ENCODE data around the gene GOPC.

GOPC gene

DNA sequence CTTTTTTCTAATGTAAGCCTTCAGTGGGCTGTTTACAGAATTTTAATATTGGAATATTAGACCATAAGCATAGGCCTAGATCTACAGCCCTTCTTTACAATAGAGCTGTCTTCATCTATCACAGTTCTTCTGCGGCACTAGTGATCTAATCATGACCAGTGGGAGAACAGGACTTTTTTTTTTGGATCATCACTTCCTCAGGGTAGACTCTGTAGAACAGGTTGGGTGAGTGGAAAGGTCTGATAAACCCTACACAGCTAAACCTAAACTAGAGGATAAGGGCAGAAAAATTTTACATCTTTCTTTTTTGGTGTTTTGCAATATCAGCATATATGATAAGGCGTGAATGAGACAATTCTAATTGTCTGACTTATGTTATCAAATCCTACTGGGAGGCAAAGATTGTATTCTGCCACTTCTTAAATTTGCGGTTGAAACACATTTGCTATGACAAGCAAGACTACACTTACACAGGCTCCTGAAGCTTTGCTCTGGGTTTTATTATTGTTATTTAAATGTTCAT, 52.2 kb downstream of the GOPC start:
- DNase-seq (ENCODE audit: low spot score) (no peak), FAIRE-seq (no peak)

DNA sequence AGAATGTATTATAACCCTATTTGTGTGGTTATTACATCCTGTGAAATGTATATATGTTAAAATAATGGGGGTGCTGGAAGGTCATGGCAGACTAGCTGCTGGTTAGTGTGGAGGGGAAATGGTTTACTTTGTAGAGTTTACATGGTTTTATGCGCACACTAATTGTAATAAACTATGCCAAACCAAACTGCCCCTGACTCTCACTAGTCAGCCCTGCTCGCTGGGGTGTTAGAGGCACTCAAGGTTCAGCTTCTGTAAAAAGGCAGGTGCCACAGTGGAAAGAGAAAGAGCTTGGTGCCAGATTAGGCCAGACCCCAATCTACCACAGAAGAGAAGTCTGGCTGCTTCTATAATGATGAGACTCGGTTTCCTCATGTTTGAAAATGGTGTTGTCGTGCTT, 52.7 kb downstream of the GOPC start:
- FAIRE-seq (no peak), DNase-seq (ENCODE audit: low spot score) (no peak)

DNA sequence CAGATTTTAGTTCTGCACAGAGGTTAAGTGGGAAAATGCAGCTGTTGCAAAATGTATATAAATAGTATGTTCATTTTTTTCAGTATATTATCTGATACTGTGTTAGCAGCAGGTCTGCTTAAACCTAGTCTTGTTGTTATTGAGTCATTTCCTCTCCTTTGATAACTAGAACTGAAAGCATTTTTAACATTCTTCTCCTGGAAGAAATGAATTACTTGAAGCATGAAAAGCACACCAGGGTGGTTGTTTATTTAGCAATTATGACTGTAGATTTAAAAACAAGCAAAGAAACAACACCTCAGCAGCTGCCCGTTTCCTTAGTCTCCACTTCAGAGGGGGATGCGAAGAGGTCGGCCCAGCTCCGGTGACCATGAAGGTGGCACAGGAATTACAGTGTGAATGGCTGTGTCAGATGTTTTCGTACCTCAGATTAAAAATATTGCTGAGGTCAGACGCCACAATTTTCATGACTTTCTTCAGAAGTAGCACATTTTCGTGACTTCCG, 53.5 kb downstream of the GOPC start:
- peak; percentile 32 for FAIRE-seq

DNA sequence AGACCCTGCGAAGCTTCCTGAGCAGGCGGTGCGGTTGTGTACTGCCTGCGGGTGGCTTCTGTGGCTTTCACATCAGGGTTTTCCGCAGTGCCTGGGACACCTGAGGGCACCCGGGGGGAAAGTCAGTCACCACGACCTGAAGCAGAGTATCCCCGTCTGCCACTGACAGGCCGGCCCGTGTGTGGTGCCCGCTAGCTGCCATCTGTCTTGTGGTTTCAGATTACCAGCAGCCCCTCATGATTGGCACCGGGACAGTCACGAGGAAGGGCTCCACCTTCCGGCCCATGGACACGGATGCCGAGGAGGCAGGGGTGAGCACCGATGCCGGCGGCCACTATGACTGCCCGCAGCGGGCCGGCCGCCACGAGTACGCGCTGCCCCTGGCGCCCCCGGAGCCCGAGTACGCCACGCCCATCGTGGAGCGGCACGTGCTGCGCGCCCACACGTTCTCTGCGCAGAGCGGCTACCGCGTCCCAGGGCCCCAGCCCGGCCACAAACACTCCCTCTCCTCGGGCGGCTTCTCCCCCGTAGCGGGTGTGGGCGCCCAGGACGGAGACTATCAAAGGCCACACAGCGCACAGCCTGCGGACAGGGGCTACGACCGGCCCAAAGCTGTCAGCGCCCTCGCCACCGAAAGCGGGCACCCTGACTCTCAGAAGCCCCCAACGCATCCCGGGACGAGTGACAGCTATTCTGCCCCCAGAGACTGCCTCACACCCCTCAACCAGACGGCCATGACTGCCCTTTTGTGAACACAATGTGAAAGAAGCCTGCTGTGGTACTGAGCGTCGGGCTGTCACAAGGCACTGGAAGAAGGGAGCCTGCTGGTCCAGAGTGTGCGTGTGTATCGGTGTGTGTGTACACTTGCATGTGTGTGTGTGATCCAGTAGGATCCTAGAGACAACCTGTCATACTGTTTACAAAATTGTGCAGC, 54.4 kb downstream of the GOPC start:
- FAIRE-seq (no peak), DNase-seq (ENCODE audit: low spot score) (peak; percentile 29)

More for the DNA sequence above, 53.5 kb downstream of the GOPC start:
- DNase-seq (ENCODE audit: low spot score): peak; percentile 79

DNA sequence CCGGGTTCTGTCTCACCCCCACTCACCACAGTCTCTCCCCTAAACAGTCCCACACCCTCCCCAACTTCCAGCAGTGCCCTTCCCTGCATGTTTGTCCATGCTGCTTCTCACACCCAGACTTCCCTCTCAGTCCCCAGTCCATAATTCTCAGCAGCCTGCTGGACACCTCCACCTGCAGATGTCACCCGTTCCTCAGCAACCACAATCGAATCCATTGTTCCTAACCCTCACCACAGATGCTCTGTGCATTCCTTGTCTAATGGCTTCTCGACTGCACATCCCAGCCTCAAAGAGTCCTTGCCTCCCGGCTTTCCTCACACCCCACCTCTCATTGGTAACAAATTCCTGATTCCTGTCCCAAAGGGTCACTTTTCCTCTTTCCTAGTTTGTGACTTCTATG, 55.6 kb downstream of the GOPC start:
- FAIRE-seq (no peak), DNase-seq (ENCODE audit: low spot score) (no peak)

DNA sequence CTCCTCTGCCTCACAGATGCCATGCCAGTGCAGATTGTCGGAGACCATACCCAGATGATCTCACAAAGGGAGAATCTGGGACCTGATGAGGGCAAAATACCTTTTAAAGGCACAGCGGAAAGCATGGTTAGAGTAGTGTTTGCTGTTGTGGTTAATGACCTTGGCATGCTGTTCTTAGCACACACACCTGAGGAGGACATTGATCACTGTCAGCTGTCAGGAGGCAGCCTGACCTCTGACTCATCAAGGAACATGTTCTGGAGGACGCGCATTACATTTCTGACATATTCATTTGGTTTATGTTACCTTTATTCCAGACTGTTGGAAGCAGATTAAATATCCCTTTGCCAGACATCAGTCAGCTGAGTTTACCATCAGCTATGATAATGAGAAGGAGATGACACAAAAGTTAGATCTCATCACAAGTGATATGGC, 57.1 kb downstream of the GOPC start:
- peak; percentile 50 for DNase-seq (ENCODE audit: low spot score)
- FAIRE-seq: no peak

DNA sequence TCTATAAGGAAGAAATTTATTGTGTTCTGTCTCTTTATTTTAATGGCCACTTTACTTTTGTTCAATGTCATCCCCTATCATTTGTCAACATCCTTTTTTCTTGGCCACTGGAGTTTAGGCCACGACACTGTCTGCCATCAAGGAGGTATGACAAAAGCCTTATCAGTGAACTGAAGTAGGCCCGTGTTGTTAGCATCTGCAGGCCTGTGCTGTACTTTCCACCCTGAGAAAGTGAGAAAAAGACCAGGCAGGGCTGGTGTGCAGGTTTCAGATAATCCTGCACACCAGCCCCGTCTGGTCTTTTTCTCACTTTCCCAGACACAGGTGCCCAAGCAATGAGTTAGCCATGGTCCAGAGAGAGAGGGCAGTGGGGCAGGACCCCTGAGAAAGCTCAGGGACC, 57.6 kb downstream of the GOPC start:
- DNase-seq (ENCODE audit: low spot score) (no peak), FAIRE-seq (no peak)

DNA sequence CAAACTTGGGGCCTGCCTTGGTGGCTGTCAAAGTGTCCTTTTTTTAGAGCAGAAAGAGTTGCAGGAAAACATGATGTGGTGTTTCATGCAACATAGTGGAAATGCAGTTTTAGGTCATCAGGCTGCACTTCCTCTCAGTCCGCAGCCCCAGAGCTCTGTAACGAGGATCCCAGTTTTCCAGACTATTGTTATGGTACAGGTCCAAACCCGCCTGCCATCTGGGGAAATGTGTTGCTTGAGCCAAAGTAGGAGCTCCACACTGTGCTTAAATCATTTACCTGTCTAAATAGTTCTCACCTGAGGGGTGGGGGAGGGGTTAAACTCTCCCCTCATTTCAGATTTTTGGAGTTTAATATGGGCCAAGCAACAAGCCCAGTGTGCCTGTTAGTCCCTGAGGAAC, 59.8 kb downstream of the GOPC start:
- FAIRE-seq: no peak
- no peak for DNase-seq (ENCODE audit: low spot score)

DNA sequence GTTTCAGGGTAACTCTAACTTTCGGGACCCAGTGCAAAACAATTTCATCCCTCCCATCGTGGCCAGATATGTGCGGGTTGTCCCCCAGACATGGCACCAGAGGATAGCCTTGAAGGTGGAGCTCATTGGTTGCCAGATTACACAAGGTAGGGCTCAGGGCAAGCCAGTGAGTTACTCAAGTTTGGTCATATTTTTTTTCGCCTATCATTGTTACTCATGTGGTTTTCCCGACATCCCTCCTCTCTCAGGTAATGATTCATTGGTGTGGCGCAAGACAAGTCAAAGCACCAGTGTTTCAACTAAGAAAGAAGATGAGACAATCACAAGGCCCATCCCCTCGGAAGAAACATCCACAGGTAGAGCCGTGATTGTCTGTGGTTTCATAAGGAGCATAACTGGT, 61.6 kb downstream of the GOPC start:
- no peak for FAIRE-seq
- DNase-seq (ENCODE audit: low spot score): no peak

DNA sequence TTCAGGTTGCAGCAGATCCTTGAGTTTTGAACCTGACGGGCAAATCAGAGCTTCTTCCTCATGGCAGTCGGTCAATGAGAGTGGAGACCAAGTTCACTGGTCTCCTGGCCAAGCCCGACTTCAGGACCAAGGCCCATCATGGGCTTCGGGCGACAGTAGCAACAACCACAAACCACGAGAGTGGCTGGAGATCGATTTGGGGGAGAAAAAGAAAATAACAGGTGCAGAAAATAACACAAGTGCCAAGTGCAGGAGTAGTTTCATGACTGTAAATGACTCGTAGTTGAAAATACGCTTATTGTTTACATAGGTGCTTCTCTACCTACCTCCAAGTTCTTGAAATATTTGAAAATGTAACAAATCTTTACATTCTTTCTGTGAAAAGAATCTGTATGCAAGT, 63.7 kb downstream of the GOPC start:
- no peak for FAIRE-seq
- DNase-seq (ENCODE audit: low spot score): no peak

DNA sequence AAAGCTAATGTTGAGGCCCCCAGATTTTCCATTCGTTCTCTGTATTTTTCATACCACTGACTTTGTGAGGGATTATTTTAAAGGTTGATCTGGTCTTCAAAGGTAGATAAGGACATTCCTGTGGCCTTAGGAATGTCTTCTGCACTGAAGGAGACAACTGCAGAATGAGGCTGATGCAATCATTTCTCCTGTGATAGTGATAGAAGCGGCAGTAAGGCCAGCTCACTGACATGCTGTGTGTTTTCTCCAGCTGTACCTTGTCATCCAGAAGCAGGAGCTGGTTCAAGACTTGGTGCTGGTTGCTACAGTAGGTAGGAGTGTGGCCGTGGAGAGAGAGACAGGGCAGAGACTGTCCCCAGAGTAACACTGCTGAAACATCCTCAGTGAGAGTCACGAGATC, 66.0 kb downstream of the GOPC start:
- DNase-seq (ENCODE audit: low spot score): peak; percentile 35
- no peak for FAIRE-seq

DNA sequence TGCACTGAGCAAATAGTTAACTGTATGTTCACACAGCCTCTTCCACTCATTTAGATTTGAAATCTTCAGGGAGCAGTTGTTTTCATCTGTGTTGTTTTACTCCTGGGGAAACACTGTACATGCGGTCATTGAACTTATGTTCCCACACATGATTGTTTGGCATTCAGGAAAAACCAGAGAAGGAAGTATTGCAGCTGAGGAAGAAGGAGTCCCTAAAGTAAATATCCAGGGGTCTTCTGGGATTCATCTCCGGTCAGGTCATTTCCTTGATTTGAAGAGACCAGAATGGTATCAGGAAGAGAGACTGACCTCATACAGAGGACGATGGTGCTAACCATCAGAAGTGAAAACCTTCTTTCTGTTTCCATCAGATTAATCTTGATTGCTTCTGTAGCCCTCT, 67.3 kb downstream of the GOPC start:
- FAIRE-seq: no peak
- DNase-seq (ENCODE audit: low spot score): no peak

DNA sequence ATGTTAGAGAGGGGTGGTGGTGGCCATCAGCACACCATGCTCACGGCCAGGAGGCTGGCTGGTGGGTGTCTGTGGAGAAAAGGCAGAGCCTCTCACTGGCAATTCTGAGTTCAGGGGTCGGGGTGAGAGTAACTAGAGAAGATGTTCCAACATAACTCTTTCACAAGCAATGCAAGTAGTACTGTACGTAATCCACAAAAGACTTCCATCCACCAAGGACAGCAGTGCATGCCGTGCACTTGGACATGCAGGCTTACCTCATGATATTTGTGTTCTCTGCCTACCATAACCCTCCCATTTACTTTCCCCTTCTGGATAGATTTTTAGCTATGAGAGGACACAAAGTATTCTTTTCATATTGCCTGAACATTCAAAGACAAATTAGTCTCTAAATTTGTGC, 68.5 kb downstream of the GOPC start:
- no peak for DNase-seq (ENCODE audit: low spot score)

DNA sequence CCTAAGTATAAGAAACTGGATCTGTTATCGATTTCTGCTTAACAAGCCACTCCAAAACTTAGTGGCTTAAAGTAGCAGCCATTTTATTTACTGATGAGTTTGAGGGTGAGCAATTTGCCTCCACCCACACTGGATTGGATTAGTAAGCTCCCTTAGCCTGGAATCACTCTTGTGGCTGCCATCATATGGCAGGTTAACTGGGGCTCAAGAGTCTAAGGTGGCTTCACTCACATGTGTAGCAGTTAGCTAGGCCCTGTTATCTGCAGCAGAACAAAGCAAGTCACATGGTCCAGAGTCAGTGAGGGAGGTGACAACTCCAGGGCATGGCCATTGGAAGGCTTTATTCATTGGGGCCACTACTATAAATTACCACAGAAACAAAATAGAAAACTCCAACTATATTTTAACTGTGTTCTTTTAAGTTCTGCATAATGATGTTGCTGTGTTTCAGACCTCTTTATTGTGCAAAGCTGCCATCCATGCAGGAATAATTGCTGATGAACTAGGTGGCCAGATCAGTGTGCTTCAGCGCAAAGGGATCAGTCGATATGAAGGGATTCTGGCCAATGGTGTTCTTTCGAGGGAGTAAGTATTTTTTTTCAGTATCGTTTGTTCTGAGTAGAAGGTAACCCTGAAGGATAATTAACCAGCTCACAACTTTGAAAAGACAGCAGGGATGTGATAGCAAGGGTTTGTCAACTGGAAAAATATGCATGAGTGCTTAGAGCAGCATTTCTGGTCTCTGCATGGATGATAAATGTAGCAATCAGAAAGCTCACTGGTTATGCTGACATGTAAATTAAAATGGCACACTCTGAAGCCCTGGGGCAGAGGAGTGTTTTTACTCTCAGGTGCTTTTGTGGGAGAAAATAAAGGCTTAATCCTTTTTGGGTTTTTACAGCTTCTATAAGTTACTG, 70.2 kb downstream of the GOPC start:
- no peak for FAIRE-seq
- DNase-seq (ENCODE audit: low spot score): no peak

More for the DNA sequence above, 68.5 kb downstream of the GOPC start:
- no peak for FAIRE-seq

DNA sequence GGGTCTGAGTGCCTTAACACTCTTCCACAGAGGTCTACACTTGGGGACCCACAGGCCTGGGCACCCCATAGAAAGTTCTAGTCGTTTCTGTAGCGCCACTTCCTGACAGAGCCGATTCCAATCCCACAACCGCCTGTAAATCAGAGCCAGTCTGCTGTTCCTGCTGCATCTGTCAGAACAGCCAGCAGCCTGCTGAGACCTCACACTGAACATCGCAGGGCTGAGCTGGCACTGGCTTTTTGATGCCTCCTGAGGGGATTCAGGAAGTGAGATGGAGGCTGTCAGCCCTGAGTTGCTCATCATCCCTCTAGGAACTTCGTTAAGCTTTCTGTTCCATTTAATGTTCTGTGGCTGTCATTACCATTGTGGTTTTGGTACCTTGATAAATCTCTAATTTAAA, 71.0 kb downstream of the GOPC start:
- DNase-seq (ENCODE audit: low spot score) (no peak), FAIRE-seq (no peak)

DNA sequence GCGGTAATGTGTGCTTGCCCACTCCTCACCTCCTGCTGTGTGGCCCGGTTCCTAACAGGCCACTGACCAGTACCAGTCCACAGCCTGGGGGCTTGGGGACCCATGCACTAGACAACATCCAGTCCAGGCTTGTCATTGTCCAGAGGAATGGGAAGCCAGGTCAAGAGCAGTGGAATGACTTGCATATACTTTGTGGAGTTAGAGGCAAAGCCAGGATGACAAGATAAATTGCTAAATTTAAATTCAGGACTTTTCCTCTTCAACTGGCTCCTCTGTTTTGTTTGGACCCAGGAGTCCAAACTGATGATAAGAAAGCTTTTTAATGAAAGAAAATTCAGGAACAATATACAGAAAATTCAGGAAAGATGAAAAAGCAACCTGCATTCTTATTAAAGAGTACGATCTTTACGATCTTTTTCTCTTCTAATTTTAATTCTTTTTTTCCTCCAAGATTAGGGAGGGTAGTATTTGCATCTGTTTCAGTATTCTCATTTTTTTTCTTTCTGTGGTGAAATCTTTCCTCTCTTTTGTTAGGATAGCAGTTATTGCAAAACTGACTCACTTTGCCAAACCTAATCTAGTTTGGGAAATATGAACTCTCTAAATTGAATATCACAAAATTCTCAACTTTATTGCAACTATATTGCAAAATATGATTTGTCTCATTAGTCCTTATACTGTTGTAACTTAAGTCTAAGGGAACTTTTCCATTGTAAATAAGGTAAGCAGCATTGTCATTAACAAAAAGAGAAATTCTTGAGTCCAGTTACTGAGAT, 71.7 kb downstream of the GOPC start:
- FAIRE-seq (no peak), DNase-seq (ENCODE audit: low spot score) (no peak)

DNA sequence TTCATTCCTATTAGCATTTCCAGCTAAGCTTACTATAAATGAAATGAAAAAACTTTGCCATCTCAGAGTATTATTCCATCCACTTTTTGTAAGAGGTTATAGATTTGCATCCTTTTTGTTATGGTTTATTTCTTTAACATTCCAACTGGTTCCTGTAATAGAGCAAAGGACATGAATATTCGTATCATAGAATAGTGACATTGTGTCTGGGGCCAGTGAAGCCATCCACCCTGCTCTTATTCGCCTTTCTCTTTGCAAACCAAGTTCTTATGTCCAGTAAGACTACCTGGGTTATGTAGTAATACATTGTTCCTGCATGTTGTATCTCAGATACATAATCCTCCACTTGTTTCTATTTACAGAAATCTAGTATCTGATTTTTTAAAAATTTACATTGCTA, 76.7 kb downstream of the GOPC start:
- FAIRE-seq (no peak), DNase-seq (ENCODE audit: low spot score) (no peak)

DNA sequence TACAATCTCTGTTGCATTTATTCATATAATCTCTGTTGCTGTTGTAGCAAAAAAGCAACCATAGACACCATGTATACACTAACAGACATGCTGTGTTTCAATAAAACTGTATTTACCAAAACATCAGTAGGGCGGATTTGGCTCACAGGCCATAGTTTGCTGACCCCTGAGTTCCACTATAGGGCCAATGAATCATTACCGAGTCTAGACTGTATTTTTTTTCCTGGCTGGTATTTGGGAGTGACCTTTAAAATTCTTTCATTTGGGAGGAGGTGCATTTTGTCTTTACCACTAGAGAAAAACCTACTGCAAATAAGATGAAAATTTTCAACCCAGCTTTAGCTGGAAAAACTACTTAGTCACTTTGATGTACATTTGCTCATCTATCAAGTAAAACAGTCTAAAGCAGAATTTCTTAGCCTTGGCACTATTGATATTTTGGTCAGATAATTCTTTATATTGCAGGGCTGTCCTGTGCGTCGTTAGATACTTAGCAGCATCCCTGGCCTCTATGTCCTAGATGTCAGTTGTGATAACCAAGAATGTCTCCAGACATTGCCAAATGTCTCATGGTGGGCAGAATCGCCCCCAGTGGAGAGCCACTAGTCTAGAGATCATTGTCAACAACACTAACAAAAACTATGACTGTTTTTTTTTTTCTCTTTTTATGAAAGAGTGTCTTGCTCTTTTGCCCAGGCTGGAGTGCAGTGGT, 80.4 kb downstream of the GOPC start:
- DNase-seq (ENCODE audit: low spot score) (no peak), FAIRE-seq (no peak)

DNA sequence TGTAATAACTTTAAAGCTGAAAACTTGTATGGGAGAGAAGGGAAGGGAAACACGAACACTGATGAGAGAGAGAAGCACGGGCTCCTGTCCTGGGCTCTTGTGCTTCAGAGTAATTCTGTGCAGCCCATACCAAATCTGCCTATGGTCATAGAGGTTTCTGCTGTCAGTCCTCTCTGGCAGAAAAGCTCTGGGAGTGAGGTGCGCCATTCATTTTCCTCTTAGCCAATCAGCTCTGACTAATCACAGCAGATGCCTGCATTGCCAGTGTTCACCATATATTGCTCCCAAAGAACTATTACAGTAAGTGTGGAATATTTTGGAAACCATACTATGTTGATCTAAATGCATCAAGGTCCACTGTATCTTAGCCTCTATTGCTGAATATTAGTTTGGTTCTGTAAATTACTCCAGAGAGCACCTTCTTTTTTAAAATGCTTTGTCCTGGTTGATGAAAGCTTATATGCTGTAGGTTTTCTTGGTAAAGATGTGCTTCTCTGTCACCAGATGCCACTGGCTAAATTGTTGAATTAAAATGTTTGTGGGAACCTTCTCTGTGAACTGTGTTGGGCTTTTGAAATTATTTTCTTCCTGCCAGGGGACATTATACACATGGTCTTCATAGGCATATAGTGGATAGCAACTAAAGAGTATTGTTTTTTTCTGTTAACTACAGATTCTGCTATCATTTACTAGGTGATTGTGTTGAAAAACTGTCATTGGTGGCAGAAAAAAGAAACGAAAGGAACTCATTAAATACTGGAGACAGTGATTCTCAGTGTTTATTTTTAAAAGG, 81.5 kb downstream of the GOPC start:
- FAIRE-seq (no peak), DNase-seq (ENCODE audit: low spot score) (no peak)

DNA sequence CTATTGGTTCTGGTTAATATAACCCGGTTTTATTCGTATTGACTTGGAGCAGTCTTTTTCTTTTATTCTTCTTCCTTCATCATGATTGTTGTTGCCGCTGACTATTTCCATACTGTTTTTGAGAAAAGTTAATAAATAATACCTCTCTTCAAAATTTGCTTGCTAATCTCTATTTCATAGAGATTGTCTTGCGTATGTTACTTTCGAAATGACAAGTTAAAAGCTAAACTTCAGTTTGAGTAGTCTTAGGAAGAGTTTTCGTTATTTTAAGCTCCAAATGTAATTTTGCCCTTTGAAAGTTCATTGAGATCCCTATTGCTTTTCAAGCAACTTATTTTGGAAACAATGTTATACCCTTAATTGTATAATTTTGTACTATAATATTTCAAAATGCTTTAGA, 83.4 kb downstream of the GOPC start:
- FAIRE-seq (no peak), DNase-seq (ENCODE audit: low spot score) (no peak)
